A549 (cell line): ENCODE results near the gene DLG2. TPM values are rescaled to one million over a fixed set of nuclear protein-coding genes. Genes with fewer than 3 reads are reported as not detected.

Source experiments
- ATAC-seq, 2 experiments: fragments of 200-7000 bp in 1 of 2; fragments of >200 bp in 1 of 2; cut with Nextera tagmentation in 1 of 2; cut with Tn5 transposase in 1 of 2; 3 replicates each; pipeline versions ENCODE4 v1.8.0 to v1.9.1; 2018 to 2020; ENCODE audit warnings: mild to moderate bottlenecking in 1 of 2, moderate library complexity in 1 of 2
- CTCF ChIA-PET: fragments of 300-600 bp; sonication (Branson Sonifier 250); formaldehyde crosslinking; extraction: SDS; loops from one replicate; lab custom pipeline; 2021; ENCODE audit warnings: antibody characterized with exemption, inconsistent platforms; lab: Yijun Ruan, JAX
- POLR2A ChIA-PET: fragments of 350-600 bp; formaldehyde crosslinking; extraction: SDS; loops from one replicate; lab custom pipeline; 2021; ENCODE audit warnings: antibody characterized with exemption, inconsistent platforms; lab: Yijun Ruan, JAX
- DNase-seq, 2 experiments: peaks; one replicate each; pipeline versions ENCODE4 v3.0.0 to v3.0.0-alpha.2; 2011 to 2016; ENCODE audit warnings: low read depth in 1 of 2, low spot score in 1 of 2
- FAIRE-seq: peaks from 2 replicates; lab custom pipeline; 2011; peaks lifted over from hg19 to GRCh38; lab: Jason Lieb, UNC
- H3K27ac ChIP-seq, 2 experiments: fragments of >200 bp; sonication (Bioruptor Twin); formaldehyde crosslinking; 3 replicates each; pipeline ENCODE4 v1.5.1; 2016 to 2017
- H3K4me1 ChIP-seq: fragments of >200 bp; sonication (Bioruptor Twin); formaldehyde crosslinking; 3 replicates; pipeline ENCODE4 v1.6.1; 2016
- H3K4me2 ChIP-seq: fragments of >200 bp; sonication (Bioruptor Twin); formaldehyde crosslinking; 3 replicates; pipeline ENCODE4 v1.6.1; 2016
- H3K4me3 ChIP-seq: fragments of >200 bp; sonication (Bioruptor Twin); formaldehyde crosslinking; 3 replicates; pipeline ENCODE4 v1.5.1; 2016
- H3K9me3 ChIP-seq: fragments of >200 bp; sonication (Bioruptor Twin); formaldehyde crosslinking; 3 replicates; pipeline ENCODE4 v1.6.1; 2016
- CBX2 ChIP-seq: fragments of 200-600 bp; sonication (generic); IDR thresholded peaks from 2 replicates; pipeline ENCODE4 v1.6.1; 2016; ENCODE audit warnings: low read depth, mild to moderate bottlenecking, borderline replicate concordance
- EP300 ChIP-seq, 2 experiments: fragments of >200 bp; sonication (Bioruptor Twin); formaldehyde crosslinking; IDR thresholded peaks; 2 replicates in 1 of 2; 3 replicates in 1 of 2; pipeline ENCODE4 v1.6.1; 2016 to 2017
- FOSB ChIP-seq: fragments of 250-450 bp; sonication (Bioruptor Pico); IDR thresholded peaks from 2 replicates; pipeline ENCODE4 v1.5.0; 2020; ENCODE audit warnings: mild to moderate bottlenecking, moderate library complexity
- FOSL2 ChIP-seq, 2 experiments: fragments of 450-650 bp in 1 of 2; fragments of >200 bp in 1 of 2; sonication (Bioruptor Twin) in 1 of 2; formaldehyde crosslinking; IDR thresholded peaks; 2 replicates each; pipeline versions ENCODE4 v1.5.0 to v1.6.1; 2016 to 2020; ENCODE audit warnings: mild to moderate bottlenecking in 1 of 2, moderate library complexity in 1 of 2
- HMGXB4 ChIP-seq: fragments of 250-450 bp; sonication (Bioruptor Pico); IDR thresholded peaks from 2 replicates; pipeline ENCODE4 v1.5.0; 2021; ENCODE audit warnings: mild to moderate bottlenecking, moderate library complexity, borderline replicate concordance
- JUN ChIP-seq, 2 experiments: fragments of >200 bp; sonication (Bioruptor Twin); formaldehyde crosslinking; IDR thresholded peaks; 2 replicates in 1 of 2; 3 replicates in 1 of 2; pipeline ENCODE4 v1.6.1; 2016 to 2017
- KDM1A ChIP-seq: fragments of 200-600 bp; sonication (generic); IDR thresholded peaks from 2 replicates; pipeline ENCODE4 v1.6.1; 2016; ENCODE audit warnings: low read depth, mild to moderate bottlenecking
- KDM5A ChIP-seq: fragments of 200-600 bp; sonication (generic); IDR thresholded peaks from 2 replicates; pipeline ENCODE4 v1.6.1; 2016; ENCODE audit warnings: antibody characterized with exemption, mild to moderate bottlenecking
- MAZ ChIP-seq: fragments of 150-350 bp; IDR thresholded peaks from 2 replicates; pipeline ENCODE4 v1.6.1; 2014; ENCODE audit warnings: antibody characterized with exemption, low read depth, low read length, borderline replicate concordance
- POLR2AphosphoS2 ChIP-seq: conservative IDR thresholded peaks from 2 replicates; pipeline ENCODE4 v1.6.1; 2012; ENCODE audit warnings: low read length, improper control_type of control experiment, inconsistent platforms
- RAD21 ChIP-seq, 2 experiments: fragments of >200 bp in 1 of 2; sonication (Bioruptor Twin) in 1 of 2; formaldehyde crosslinking in 1 of 2; IDR thresholded peaks in 1 of 2; conservative IDR thresholded peaks in 1 of 2; 2 replicates in 1 of 2; 3 replicates in 1 of 2; pipeline ENCODE4 v1.6.1; 2012 to 2018; ENCODE audit warnings: inconsistent platforms in 1 of 2
- RCOR1 ChIP-seq: fragments of 150-350 bp; IDR thresholded peaks from 2 replicates; pipeline ENCODE4 v1.6.1; 2014; ENCODE audit warnings: antibody characterized with exemption, low read length, low read depth
- TP53 ChIP-seq: fragments of 250-450 bp; sonication (Bioruptor Pico); IDR thresholded peaks from 2 replicates; pipeline ENCODE4 v1.5.0; 2021; ENCODE audit warnings: mild to moderate bottlenecking, moderate library complexity
- ZC3H11A ChIP-seq: fragments of 450-650 bp; IDR thresholded peaks from 2 replicates; pipeline ENCODE4 v1.6.1; 2014; ENCODE audit warnings: antibody characterized with exemption, mild to moderate bottlenecking
- WGBS: methylation state at CpG from one replicate; pipeline ENCODE4 v1.1.6; 2017; ENCODE audit errors: missing lambda C conversion rate; 5-methylcytosine and 5-hydroxymethylcytosine counted together
- polyA plus RNA-seq, 4 experiments: library from polyadenylated mRNA; depleted of rRNA in 3 of 4; stranded (reverse); fragments of >200 nt; fragmentation: RNase III in 1 of 4; extraction: RNeasy Plus Mini Kit Qiagen cat#74134 plus additional on column Dnase treatment in 1 of 4; gene quantifications; 2 replicates in 3 of 4; 3 replicates in 1 of 4; pipeline ENCODE4 v1.2.3, GENCODE V29; 2011 to 2017
- TF ChIP-seq, protein P1 (sequence below): fragments of >200 bp; sonication (Bioruptor Twin); formaldehyde crosslinking; IDR thresholded peaks from 2 replicates; pipeline ENCODE4 v1.6.1; 2016
- TF ChIP-seq, protein P2 (sequence below): IDR thresholded peaks from 2 replicates; pipeline ENCODE4 v1.6.1; 2012
- TF ChIP-seq, protein P3 (sequence below): fragments of >200 bp; sonication (Bioruptor Twin); formaldehyde crosslinking; IDR thresholded peaks from 3 replicates; pipeline ENCODE4 v1.5.1; 2016

The DLG2 gene
- polyA plus RNA-seq, 2 of the 4 experiments (the other 2 are of a cell fraction): 0.26 to 0.79 TPM

DNA sequence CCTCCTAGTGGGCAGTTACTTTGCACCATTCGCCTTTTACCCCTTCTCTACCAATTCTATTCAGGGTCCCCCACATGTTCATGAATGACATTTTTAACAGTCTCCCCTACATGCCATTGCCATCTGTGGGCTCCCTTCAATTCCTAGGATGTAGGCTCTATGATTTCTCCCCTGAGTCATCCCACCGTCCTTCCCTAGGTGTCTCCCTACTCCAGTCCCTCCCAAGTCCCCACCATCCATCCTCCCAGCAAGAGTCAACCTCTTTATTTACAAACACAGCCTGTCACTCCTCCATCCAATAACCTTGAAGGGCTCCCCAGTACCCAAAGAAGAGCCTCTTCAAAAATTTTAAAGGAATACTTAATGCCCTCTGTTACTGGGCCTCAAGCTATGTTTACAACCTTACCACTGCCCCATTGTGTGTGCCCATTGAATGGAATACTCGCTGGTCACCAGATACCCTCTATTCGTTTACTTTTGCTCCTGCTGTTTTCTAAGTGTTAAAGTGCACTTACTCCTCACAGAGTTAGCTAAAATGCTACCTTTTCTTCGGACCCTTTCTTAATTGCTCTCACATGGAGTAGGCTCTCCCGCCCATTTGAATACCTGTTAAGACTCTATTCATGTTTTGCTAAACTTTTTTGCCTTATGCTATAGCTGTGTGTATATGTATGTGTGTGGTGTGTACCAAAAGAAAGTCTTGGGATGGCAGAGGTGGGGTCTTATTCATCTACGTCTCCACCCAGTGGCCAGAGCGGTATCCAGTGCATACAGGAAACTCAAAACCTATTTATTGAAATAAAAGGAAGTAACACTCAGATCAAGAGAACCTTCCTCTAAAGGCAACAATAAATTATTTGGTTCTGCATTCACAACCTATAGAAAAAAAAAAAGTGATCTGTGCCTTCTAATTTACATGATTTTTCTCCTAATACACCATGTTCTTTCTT is 2105.2 kb downstream of the DLG2 start:
- POLR2A ChIA-PET: no interaction called here
- H3K4me3 ChIP-seq: no peak overlapping the region
- no peaks in the 10 kb centered on the region for H3K4me1 ChIP-seq
- CTCF ChIA-PET: interaction anchor here (0.6 kb wide), 2 partner anchors 11 to 801 kb away, joined by 3 to 5 read pairs; no protein-coding TSS in a partner anchor
- 8% methylated on average over 8 of the region's 8 CpGs for WGBS
- peak in 1 of 2 experiments; percentile 44; a peak in 2 of 5 replicates for TF ChIP-seq RAD21 (conservative IDR thresholded peaks at IDR 0.05 in 1 of 2, IDR thresholded peaks at IDR 0.05 in 1 of 2)
- TF ChIP-seq MAZ: no peak
- no peaks in the 10 kb centered on the region for H3K9me3 ChIP-seq
- no peak overlapping the region for H3K4me2 ChIP-seq
- peak in 1 of 2 experiments; percentile 65; a peak in 2 of 6 replicates for ATAC-seq
- H3K27ac ChIP-seq: no peak overlapping the region
- peak in 1 of 2 experiments; percentile 6 for DNase-seq
- FAIRE-seq: no peak

DNA sequence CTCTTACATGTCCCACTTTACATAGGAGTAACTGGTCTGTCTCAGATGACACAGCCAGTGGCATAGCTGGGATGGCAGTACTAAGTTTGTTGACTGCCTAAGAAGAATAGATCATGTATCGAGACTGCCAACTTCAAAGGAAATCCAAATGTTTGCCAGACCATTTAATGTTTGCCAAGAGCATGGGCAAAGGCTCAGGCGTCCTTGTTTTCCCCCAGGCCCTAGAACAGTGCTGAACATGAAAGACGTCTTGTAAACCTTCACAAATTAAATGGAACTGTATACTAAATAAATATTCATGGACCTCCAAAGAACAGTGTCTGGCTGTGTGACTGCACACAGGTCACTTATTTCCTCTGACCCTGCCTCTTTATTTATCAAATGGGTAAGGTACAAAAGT is 2106.3 kb downstream of the DLG2 start:
- 2% methylated on average over 3 of the region's 3 CpGs for WGBS
- H3K4me2 ChIP-seq: no peak overlapping the region
- no peak for ATAC-seq
- no peaks in the 10 kb centered on the region for H3K9me3 ChIP-seq
- H3K27ac ChIP-seq: no peak overlapping the region
- no peak for FAIRE-seq
- TF ChIP-seq ZC3H11A: no peak
- no peak for TF ChIP-seq RCOR1
- TF ChIP-seq, protein P1, sequence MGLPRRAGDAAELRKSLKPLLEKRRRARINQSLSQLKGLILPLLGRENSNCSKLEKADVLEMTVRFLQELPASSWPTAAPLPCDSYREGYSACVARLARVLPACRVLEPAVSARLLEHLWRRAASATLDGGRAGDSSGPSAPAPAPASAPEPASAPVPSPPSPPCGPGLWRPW: no peak
- no peak for TF ChIP-seq FOSL2 (IDR thresholded peaks at IDR 0.05)
- no peak for TF ChIP-seq FOSL2 (CRISPR knock-in tag; IDR thresholded peaks at IDR 0.05)
- TF ChIP-seq KDM5A: no peak
- TF ChIP-seq CBX2: no peak
- TF ChIP-seq, protein P2, sequence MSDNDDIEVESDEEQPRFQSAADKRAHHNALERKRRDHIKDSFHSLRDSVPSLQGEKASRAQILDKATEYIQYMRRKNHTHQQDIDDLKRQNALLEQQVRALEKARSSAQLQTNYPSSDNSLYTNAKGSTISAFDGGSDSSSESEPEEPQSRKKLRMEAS: no peak
- TF ChIP-seq, protein P3, sequence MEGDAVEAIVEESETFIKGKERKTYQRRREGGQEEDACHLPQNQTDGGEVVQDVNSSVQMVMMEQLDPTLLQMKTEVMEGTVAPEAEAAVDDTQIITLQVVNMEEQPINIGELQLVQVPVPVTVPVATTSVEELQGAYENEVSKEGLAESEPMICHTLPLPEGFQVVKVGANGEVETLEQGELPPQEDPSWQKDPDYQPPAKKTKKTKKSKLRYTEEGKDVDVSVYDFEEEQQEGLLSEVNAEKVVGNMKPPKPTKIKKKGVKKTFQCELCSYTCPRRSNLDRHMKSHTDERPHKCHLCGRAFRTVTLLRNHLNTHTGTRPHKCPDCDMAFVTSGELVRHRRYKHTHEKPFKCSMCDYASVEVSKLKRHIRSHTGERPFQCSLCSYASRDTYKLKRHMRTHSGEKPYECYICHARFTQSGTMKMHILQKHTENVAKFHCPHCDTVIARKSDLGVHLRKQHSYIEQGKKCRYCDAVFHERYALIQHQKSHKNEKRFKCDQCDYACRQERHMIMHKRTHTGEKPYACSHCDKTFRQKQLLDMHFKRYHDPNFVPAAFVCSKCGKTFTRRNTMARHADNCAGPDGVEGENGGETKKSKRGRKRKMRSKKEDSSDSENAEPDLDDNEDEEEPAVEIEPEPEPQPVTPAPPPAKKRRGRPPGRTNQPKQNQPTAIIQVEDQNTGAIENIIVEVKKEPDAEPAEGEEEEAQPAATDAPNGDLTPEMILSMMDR: no peak
- TF ChIP-seq KDM1A: no peak
- TF ChIP-seq TP53 (CRISPR knock-in tag): no peak
- no peak for TF ChIP-seq POLR2AphosphoS2
- TF ChIP-seq FOSB (CRISPR knock-in tag): no peak
- no peak for TF ChIP-seq EP300 (IDR thresholded peaks at IDR 0.05)
- TF ChIP-seq HMGXB4 (CRISPR knock-in tag): no peak
- TF ChIP-seq JUN (IDR thresholded peaks at IDR 0.05): no peak
- TF ChIP-seq, all 56 proteins: peak for 0
- no peak overlapping the region for H3K4me3 ChIP-seq
- DNase-seq: no peak
- no peaks in the 10 kb centered on the region for H3K4me1 ChIP-seq
- ChIA-PET POLR2A (no interaction called here), CTCF (no interaction called here)
